Measurements from ENCODE around the gene RNF213. TPM values are rescaled to one million over a fixed set of nuclear protein-coding genes. Genes with fewer than 3 reads are reported as not detected.

The RNF213 gene
- total RNA-seq, 1 experiment from 2014 or later: 44.5 TPM

DNA sequence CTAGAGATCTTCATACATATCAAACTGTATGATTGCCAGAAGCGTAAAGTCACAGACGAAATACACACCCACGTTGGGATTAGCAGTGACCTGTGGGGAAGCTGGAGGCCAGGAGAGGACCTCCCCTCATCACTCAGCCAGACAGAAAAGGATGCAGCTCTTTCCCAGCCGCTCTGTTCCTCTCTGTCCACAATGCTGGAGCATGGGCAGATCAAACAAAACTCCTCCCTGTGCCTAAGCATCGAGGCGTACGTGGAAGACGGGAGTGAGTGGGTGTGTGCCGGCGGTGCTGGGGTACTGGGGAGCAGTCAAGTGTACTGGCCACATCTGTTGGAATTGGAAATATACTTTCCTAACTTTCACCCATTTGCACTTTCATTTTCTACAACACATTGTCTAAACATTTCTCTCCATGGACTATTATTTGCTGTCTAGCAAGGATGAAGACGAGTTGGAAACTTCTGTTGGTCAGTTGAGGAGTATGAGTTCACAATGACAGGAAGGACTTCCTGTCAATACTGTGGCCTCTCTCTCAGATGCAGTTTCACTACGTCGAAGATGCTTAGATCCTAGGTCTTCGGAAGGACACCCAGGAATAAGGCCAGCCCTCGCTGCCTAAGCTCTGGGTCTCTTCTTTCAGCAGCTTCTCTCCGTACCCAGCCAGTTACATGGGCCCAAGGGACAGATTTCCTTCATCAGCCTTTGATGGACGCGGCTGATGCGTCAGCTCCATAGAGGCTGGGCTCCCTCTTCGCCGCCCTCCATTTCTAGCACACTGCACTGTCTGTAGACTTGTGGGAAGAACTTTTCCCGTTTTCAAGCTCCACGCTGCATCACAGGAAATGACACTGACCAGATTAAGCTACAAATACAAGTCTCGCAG is 123.7 kb downstream of the RNF213 start:
- Histone ChIP-seq H4K20me1 (ENCODE audit: insufficient read depth) (no peaks in the 10 kb centered on the region), H3K79me2 (ENCODE audit: insufficient read depth, low read length) (no peaks in the 10 kb centered on the region), H3K9me3 (ENCODE audit: control insufficient read depth in 1 of 2, insufficient read depth in 1 of 2, low read depth in 1 of 2, low read length in 2 of 2) (no peaks in the 10 kb centered on the region), H3K4me3 (replicated peaks in 1 of 2; ENCODE audit: low read depth in 1 of 2, low read length in 2 of 2) (no peak overlapping the region), H2AFZ (ENCODE audit: low read depth, low read length, poor library complexity, severe bottlenecking) (no peak overlapping the region), H3K9me2 (ENCODE audit: insufficient read depth) (no peaks in the 10 kb centered on the region), H3K27ac (ENCODE audit: low read depth, low read length) (no peak overlapping the region), H3K36me3 (ENCODE audit: control insufficient read depth in 1 of 2, insufficient read depth in 2 of 2, low read length in 2 of 2) (peaks cover 0 to 14% of the 10 kb centered on the region in 2 experiments; a peak in 2 of 4 replicates), H3K4me1 (ENCODE audit: control insufficient read depth in 1 of 2, insufficient read depth in 2 of 2, low read length in 2 of 2) (no peaks in the 10 kb centered on the region), H3K9ac (ENCODE audit: low read length) (no peak overlapping the region), H3K4me2 (ENCODE audit: low read length) (no peak overlapping the region), H3K27me3 (ENCODE audit: insufficient read depth, low read length) (no peaks in the 10 kb centered on the region)
- intact Hi-C loops (cut with micrococcal nuclease): no loop called here
- BruUV-seq (replicated peaks): no TSS peak
- ChIA-PET CTCF (no interaction called here), POLR2A (no interaction called here), RAD21 (ENCODE audit: low non-redundant PET in 1 of 2, low total read pairs in 2 of 2, uncharacterized antibody in 2 of 2, unreplicated experiment in 2 of 2) (no interaction called here)
- no peak for ATAC-seq
- TF ChIP-seq POLR2A (IDR thresholded peaks at IDR 0.05; ENCODE audit: borderline replicate concordance, extremely low read depth, insufficient read depth, insufficient read length): no peak
- TF ChIP-seq, protein P1, sequence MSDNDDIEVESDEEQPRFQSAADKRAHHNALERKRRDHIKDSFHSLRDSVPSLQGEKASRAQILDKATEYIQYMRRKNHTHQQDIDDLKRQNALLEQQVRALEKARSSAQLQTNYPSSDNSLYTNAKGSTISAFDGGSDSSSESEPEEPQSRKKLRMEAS (IDR thresholded peaks at IDR 0.05): no peak
- TF ChIP-seq, protein P2, sequence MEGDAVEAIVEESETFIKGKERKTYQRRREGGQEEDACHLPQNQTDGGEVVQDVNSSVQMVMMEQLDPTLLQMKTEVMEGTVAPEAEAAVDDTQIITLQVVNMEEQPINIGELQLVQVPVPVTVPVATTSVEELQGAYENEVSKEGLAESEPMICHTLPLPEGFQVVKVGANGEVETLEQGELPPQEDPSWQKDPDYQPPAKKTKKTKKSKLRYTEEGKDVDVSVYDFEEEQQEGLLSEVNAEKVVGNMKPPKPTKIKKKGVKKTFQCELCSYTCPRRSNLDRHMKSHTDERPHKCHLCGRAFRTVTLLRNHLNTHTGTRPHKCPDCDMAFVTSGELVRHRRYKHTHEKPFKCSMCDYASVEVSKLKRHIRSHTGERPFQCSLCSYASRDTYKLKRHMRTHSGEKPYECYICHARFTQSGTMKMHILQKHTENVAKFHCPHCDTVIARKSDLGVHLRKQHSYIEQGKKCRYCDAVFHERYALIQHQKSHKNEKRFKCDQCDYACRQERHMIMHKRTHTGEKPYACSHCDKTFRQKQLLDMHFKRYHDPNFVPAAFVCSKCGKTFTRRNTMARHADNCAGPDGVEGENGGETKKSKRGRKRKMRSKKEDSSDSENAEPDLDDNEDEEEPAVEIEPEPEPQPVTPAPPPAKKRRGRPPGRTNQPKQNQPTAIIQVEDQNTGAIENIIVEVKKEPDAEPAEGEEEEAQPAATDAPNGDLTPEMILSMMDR (IDR thresholded peaks at IDR 0.05 in 2 of 3, conservative IDR thresholded peaks at IDR 0.05 in 1 of 3; ENCODE audit: borderline replicate concordance in 1 of 3, insufficient read depth in 1 of 3, low read depth in 2 of 3, low read length in 2 of 3): no peak
- no peak for TF ChIP-seq SP1 (IDR thresholded peaks at IDR 0.05; ENCODE audit: low read depth)
- TF ChIP-seq SRF (IDR thresholded peaks at IDR 0.05; ENCODE audit: low read depth): no peak
- no peak for TF ChIP-seq CEBPB (IDR thresholded peaks at IDR 0.05; ENCODE audit: low read depth)
- TF ChIP-seq POLR2AphosphoS5 (IDR thresholded peaks at IDR 0.05; ENCODE audit: low read depth, low read length): no peak
- no peak for TF ChIP-seq SIN3A (IDR thresholded peaks at IDR 0.05; ENCODE audit: low read depth)
- TF ChIP-seq, protein P3, sequence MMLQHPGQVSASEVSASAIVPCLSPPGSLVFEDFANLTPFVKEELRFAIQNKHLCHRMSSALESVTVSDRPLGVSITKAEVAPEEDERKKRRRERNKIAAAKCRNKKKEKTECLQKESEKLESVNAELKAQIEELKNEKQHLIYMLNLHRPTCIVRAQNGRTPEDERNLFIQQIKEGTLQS (IDR thresholded peaks at IDR 0.05): no peak
- TF ChIP-seq EZH2phosphoT487 (IDR thresholded peaks at IDR 0.05; ENCODE audit: borderline replicate concordance): no peak
- no peak for TF ChIP-seq ELF1 (IDR thresholded peaks at IDR 0.05; ENCODE audit: borderline replicate concordance, low read depth)
- TF ChIP-seq, protein P4, sequence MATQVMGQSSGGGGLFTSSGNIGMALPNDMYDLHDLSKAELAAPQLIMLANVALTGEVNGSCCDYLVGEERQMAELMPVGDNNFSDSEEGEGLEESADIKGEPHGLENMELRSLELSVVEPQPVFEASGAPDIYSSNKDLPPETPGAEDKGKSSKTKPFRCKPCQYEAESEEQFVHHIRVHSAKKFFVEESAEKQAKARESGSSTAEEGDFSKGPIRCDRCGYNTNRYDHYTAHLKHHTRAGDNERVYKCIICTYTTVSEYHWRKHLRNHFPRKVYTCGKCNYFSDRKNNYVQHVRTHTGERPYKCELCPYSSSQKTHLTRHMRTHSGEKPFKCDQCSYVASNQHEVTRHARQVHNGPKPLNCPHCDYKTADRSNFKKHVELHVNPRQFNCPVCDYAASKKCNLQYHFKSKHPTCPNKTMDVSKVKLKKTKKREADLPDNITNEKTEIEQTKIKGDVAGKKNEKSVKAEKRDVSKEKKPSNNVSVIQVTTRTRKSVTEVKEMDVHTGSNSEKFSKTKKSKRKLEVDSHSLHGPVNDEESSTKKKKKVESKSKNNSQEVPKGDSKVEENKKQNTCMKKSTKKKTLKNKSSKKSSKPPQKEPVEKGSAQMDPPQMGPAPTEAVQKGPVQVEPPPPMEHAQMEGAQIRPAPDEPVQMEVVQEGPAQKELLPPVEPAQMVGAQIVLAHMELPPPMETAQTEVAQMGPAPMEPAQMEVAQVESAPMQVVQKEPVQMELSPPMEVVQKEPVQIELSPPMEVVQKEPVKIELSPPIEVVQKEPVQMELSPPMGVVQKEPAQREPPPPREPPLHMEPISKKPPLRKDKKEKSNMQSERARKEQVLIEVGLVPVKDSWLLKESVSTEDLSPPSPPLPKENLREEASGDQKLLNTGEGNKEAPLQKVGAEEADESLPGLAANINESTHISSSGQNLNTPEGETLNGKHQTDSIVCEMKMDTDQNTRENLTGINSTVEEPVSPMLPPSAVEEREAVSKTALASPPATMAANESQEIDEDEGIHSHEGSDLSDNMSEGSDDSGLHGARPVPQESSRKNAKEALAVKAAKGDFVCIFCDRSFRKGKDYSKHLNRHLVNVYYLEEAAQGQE (IDR thresholded peaks at IDR 0.05; ENCODE audit: low read depth): no peak
- no peak for TF ChIP-seq YY1 (IDR thresholded peaks at IDR 0.05; ENCODE audit: extremely low read depth, insufficient replicate concordance, low read depth, low read length)
- DNase-seq (ENCODE audit: low read depth, low spot score): no peak
